A673 (cell line): Measurements from ENCODE around the gene C1orf174. TPM values are rescaled to one million over a fixed set of nuclear protein-coding genes. Genes with fewer than 3 reads are reported as not detected.

Source experiments
- BruUV-seq: library from RNA; stranded (reverse); fragments of 400-500 nt; replicated peaks from 2 replicates; lab custom pipeline; 2021; lab: Mats Ljungman, UMichigan
- CTCF ChIA-PET: fragments of 300-600 bp; sonication (Branson Sonifier 250); formaldehyde crosslinking; loops from one replicate; lab custom pipeline; 2022; ENCODE audit warnings: antibody characterized with exemption; lab: Charles Lee
- POLR2A ChIA-PET: fragments of 300-600 bp; sonication (Branson Sonifier 250); formaldehyde crosslinking; loops from one replicate; lab custom pipeline; 2022; ENCODE audit warnings: antibody characterized with exemption; ENCODE audit not compliant: low non-redundant PET; lab: Charles Lee
- DNase-seq: peaks from one replicate; pipeline ENCODE4 v3.0.0-alpha.2; 2015; ENCODE audit warnings: low spot score
- H3K27ac ChIP-seq: fragments of 200-600 bp; sonication (generic); 2 replicates; pipeline ENCODE4 v1.5.1; 2016; ENCODE audit warnings: mixed run types, low read depth, mild to moderate bottlenecking, mixed read lengths, antibody characterized with exemption, low read length; ENCODE audit not compliant: poor library complexity, severe bottlenecking
- H3K27me3 ChIP-seq: fragments of 200-600 bp; sonication (generic); replicated peaks from 2 replicates; pipeline ENCODE4 v1.6.1; 2017; ENCODE audit warnings: mixed run types, low read depth, mild to moderate bottlenecking, mixed read lengths, antibody characterized with exemption, low read length; ENCODE audit not compliant: insufficient read depth, poor library complexity
- H3K36me3 ChIP-seq: fragments of 200-600 bp; sonication (generic); 2 replicates; pipeline ENCODE4 v1.6.1; 2016; ENCODE audit warnings: mixed run types, mild to moderate bottlenecking, mixed read lengths, antibody characterized with exemption, low read length; ENCODE audit not compliant: insufficient read depth, poor library complexity, severe bottlenecking
- H3K4me1 ChIP-seq: fragments of 200-600 bp; sonication (generic); 2 replicates; pipeline ENCODE4 v1.6.1; 2017; ENCODE audit warnings: mixed run types, mild to moderate bottlenecking, mixed read lengths, antibody characterized with exemption, low read length; ENCODE audit not compliant: insufficient read depth, poor library complexity, severe bottlenecking
- H3K4me3 ChIP-seq: fragments of 200-600 bp; sonication (generic); 2 replicates; pipeline ENCODE4 v1.5.1; 2016; ENCODE audit warnings: low read depth, mixed run types, mild to moderate bottlenecking, mixed read lengths, low read length; ENCODE audit not compliant: poor library complexity, severe bottlenecking
- H3K9me3 ChIP-seq: fragments of 200-600 bp; sonication (generic); 2 replicates; pipeline ENCODE4 v1.6.1; 2016; ENCODE audit warnings: mixed run types, low read depth, mild to moderate bottlenecking, mixed read lengths, antibody characterized with exemption, low read length; ENCODE audit not compliant: poor library complexity, severe bottlenecking
- CTCF ChIP-seq: fragments of 300-800, 200-600 bp; sonication (generic); conservative IDR thresholded peaks from 2 replicates; pipeline ENCODE4 v1.5.1; 2017; ENCODE audit warnings: low read depth, mild to moderate bottlenecking, antibody characterized with exemption, low read length, moderate library complexity, mixed read lengths
- EZH2 ChIP-seq: fragments of 200-600 bp; sonication (generic); IDR thresholded peaks from 2 replicates; pipeline ENCODE4 v1.6.1; 2017; ENCODE audit warnings: borderline replicate concordance, low read depth, mild to moderate bottlenecking, mixed read lengths, antibody characterized with exemption, low read length; ENCODE audit not compliant: poor library complexity, severe bottlenecking
- intact Hi-C: fragments of 100-400 bp; cut with micrococcal nuclease; formaldehyde crosslinking; loops from one replicate; pipeline ENCODE4 v1.10.0; 2022; ENCODE audit not compliant: unreplicated experiment
- total RNA-seq: library from RNA; stranded (reverse); gene quantifications from 2 replicates; pipeline ENCODE4 v1.2.3, GENCODE V29; 2021

Gene C1orf174
- total RNA-seq, 1 experiment from 2014 or later: 36.2 TPM

DNA sequence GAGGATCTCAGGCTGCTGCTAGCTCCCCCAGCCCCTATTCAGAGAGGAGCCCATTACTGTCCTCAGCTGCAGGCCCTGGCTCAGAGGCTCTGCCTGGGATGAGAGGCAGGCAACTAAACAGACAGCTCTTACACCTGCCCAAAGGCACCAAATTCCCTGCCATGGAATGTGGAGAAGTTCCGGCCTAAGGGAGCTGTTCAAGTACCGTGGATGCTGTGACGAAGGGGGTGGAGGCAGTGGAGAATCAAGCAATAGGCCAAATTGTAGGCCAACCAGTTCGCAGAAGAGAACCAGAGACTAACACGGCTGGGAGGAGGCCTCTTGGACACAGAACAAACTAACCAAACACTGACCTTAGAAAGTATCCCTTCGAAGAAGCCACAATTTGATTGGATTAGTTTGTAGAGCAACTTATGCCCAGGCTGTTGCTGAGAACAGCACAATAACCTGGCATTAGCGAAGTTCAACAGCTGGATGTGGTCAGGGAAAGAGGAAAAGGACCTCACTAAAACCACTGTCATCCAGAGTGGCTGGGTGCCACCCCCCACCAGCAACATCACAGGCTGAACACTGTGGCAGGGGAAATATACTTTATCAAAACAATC lies 3.6 kb downstream of the C1orf174 start:
- Histone ChIP-seq H3K4me1 (no peaks in the 10 kb centered on the region), H3K4me3 (no peak overlapping the region), H3K27ac (no peak overlapping the region), H3K27me3 (no peaks in the 10 kb centered on the region), H3K36me3 (peaks cover 16% of the 10 kb centered on the region), H3K9me3 (peaks cover 10% of the 10 kb centered on the region)
- POLR2A ChIA-PET: no interaction called here
- no TSS peak for BruUV-seq
- TF ChIP-seq CTCF (no peak), EZH2 (no peak)
- CTCF ChIA-PET: no interaction called here
- no peak for DNase-seq
- intact Hi-C loops: no loop called here

DNA sequence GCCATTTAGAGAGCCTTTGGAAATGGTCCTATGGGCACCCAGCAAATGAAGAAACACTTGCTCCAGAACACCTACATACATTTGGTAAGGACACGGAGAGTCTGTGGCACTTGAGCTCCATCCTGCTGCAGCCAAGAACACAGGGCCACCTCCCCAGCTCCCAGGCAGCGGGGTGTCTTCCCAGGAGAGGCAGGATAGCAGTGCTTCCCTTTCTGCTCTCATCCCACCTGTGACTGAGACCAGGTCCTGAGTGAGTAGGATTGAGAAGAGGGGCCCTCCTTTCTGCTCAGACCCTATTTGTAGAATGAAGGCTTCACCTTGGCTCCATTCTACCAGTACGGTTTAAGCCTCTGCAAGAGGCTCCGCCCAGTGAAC lies 4.1 kb downstream of the C1orf174 start:
- Histone ChIP-seq H3K4me3 (no peak overlapping the region), H3K4me1 (no peaks in the 10 kb centered on the region), H3K9me3 (peaks cover 10% of the 10 kb centered on the region), H3K36me3 (peaks cover 21% of the 10 kb centered on the region), H3K27me3 (no peaks in the 10 kb centered on the region), H3K27ac (no peak overlapping the region)
- intact Hi-C loops: no loop called here
- TF ChIP-seq CTCF (no peak), EZH2 (no peak)
- BruUV-seq: no TSS peak
- POLR2A ChIA-PET: no interaction called here
- DNase-seq: no peak
- CTCF ChIA-PET: no interaction called here

GRCh38 chr1:3895279-3895950 lies 4.7 kb downstream of the C1orf174 start:
- CTCF ChIA-PET: no interaction called here
- intact Hi-C loops: no loop called here
- H3K9me3 ChIP-seq: peaks cover 10% of the 10 kb centered on the region
- peaks cover 27% of the 10 kb centered on the region for H3K36me3 ChIP-seq
- H3K27me3 ChIP-seq: no peaks in the 10 kb centered on the region
- POLR2A ChIA-PET: no interaction called here
- TF ChIP-seq EZH2: no peak
- TF ChIP-seq CTCF: no peak
- BruUV-seq: no TSS peak
- H3K27ac ChIP-seq: no peak overlapping the region
- no peak overlapping the region for H3K4me3 ChIP-seq
- no peaks in the 10 kb centered on the region for H3K4me1 ChIP-seq
- DNase-seq: no peak
